HepG2 (cell line): Measurements from ENCODE around the gene MRPL34. TPM values are rescaled to one million over a fixed set of nuclear protein-coding genes. Genes with fewer than 3 reads are reported as not detected.
A peak's percentile ranks its signal among the peaks of the same experiment; 100 is the strongest.

Experiments used
- ATAC-seq: fragments of 200-7000 bp; cut with Tn5 transposase; 3 replicates; pipeline ENCODE4 v1.9.1; 2020; ENCODE audit warnings: mild to moderate bottlenecking, moderate library complexity
- BruUV-seq: library from RNA; stranded (reverse); fragments of 400-500 nt; replicated peaks from 2 replicates; lab custom pipeline; 2021; lab: Mats Ljungman, UMichigan
- CTCF ChIA-PET: fragments of 300-600 bp; formaldehyde crosslinking; extraction: SDS; loops from one replicate; lab custom pipeline; 2021; ENCODE audit warnings: low total read pairs, inconsistent platforms, low intra/inter-chr PET ratio; lab: Yijun Ruan, JAX
- POLR2A ChIA-PET: fragments of 350-600 bp; sonication (Branson Sonifier 250); formaldehyde crosslinking; loops from one replicate; lab custom pipeline; 2020; ENCODE audit warnings: antibody characterized with exemption, inconsistent platforms; lab: Yijun Ruan, JAX
- DNase-seq: peaks from one replicate; pipeline ENCODE4 v3.0.0-alpha.2; 2015; ENCODE audit warnings: low spot score
- FAIRE-seq: peaks from 3 replicates; lab custom pipeline; 2011; peaks lifted over from hg19 to GRCh38; lab: Jason Lieb, UNC
- H2AFZ ChIP-seq: one replicate; pipeline ENCODE4 v1.6.1; 2011; ENCODE audit warnings: low read length, inconsistent platforms
- H3K27ac ChIP-seq: fragments of 300-600 bp; 3 replicates; pipeline ENCODE4 v1.8.0; 2011; ENCODE audit warnings: mixed run types, mild to moderate bottlenecking, mixed read lengths, low read length, inconsistent platforms; ENCODE audit not compliant: insufficient read depth; ENCODE audit errors: extremely low read length
- H3K27me3 ChIP-seq, 2 experiments: fragments of 200-600 bp in 1 of 2; 2 replicates in 1 of 2; 3 replicates in 1 of 2; pipeline versions ENCODE4 v1.6.0 to v1.8.0; 2011; ENCODE audit warnings: low read length in 2 of 2, mild to moderate bottlenecking in 2 of 2, moderate library complexity in 2 of 2, inconsistent platforms in 1 of 2; ENCODE audit not compliant: insufficient read depth in 2 of 2, control insufficient read depth in 1 of 2
- H3K36me3 ChIP-seq, 2 experiments: fragments of 200-600 bp in 1 of 2; replicated peaks in 1 of 2; 2 replicates in 1 of 2; 3 replicates in 1 of 2; pipeline versions ENCODE4 v1.5.1 to v1.8.0; 2011; ENCODE audit warnings: low read length in 2 of 2, inconsistent platforms in 1 of 2; ENCODE audit not compliant: insufficient read depth in 2 of 2, control insufficient read depth in 1 of 2
- H3K4me1 ChIP-seq: 2 replicates; pipeline ENCODE4 v1.5.1; 2012; ENCODE audit warnings: low read length, inconsistent platforms; ENCODE audit not compliant: insufficient read depth
- H3K4me2 ChIP-seq: 2 replicates; pipeline ENCODE4 v1.6.0; 2011; ENCODE audit warnings: low read depth, low read length, inconsistent platforms
- H3K4me3 ChIP-seq, 3 experiments: fragments of 200-600 bp in 1 of 3; sonication (generic), shearing (Covaris generic) in 1 of 3; replicated peaks in 1 of 3; 2 replicates each; pipeline ENCODE4 v1.5.1; 2011 to 2016; ENCODE audit warnings: low read length in 3 of 3, inconsistent platforms in 2 of 3, low read depth in 2 of 3, mild to moderate bottlenecking in 2 of 3, control low read depth in 1 of 3, mixed read lengths in 1 of 3; ENCODE audit not compliant: insufficient read depth in 1 of 3
- H3K79me2 ChIP-seq: one replicate; pipeline ENCODE4 v1.6.1; 2011; ENCODE audit warnings: low read length, inconsistent platforms; ENCODE audit not compliant: insufficient read depth
- H3K9ac ChIP-seq: 2 replicates; pipeline ENCODE4 v1.6.0; 2011; ENCODE audit warnings: mild to moderate bottlenecking, low read depth, low read length, inconsistent platforms; ENCODE audit not compliant: insufficient read depth
- H3K9me3 ChIP-seq: 2 replicates; pipeline ENCODE4 v1.5.1; 2012; ENCODE audit warnings: mild to moderate bottlenecking, low read length
- H4K20me1 ChIP-seq: 2 replicates; pipeline ENCODE4 v1.6.0; 2011; ENCODE audit warnings: inconsistent platforms, mild to moderate bottlenecking, low read length, moderate library complexity; ENCODE audit not compliant: insufficient read depth
- CCDC6 ChIP-seq: sonication (generic); formaldehyde crosslinking; IDR thresholded peaks from 2 replicates; pipeline ENCODE4 v1.8.1; 2022; ENCODE audit warnings: mild to moderate bottlenecking, missing genetic modification reagents, moderate library complexity
- GMEB1 ChIP-seq: sonication (generic); formaldehyde crosslinking; IDR thresholded peaks from 2 replicates; pipeline ENCODE4 v1.5.1; 2020; ENCODE audit warnings: missing genetic modification reagents, mild to moderate bottlenecking, borderline replicate concordance
- NFYB ChIP-seq: sonication (generic); formaldehyde crosslinking; IDR thresholded peaks from 2 replicates; pipeline ENCODE4 v1.4.0; 2020; ENCODE audit warnings: missing genetic modification reagents
- NONO ChIP-seq, 2 experiments: fragments of 450-650 bp in 1 of 2; sonication (generic) in 1 of 2; formaldehyde crosslinking in 1 of 2; IDR thresholded peaks in 1 of 2; conservative IDR thresholded peaks in 1 of 2; 2 replicates each; pipeline versions ENCODE4 v1.6.1 to v1.8.0; 2017 to 2022; ENCODE audit warnings: mild to moderate bottlenecking in 1 of 2, missing genetic modification reagents in 1 of 2, moderate library complexity in 1 of 2
- RXRA ChIP-seq: sonication (generic); formaldehyde crosslinking; IDR thresholded peaks from 2 replicates; pipeline ENCODE4 v1.5.1; 2020; ENCODE audit warnings: missing genetic modification reagents
- SIN3B ChIP-seq: fragments of 150-350 bp; IDR thresholded peaks from 2 replicates; pipeline ENCODE4 v1.6.1; 2014; ENCODE audit warnings: low read length
- SP2 ChIP-seq: sonication (generic); formaldehyde crosslinking; IDR thresholded peaks from 2 replicates; pipeline ENCODE4 v1.5.1; 2020; ENCODE audit warnings: mild to moderate bottlenecking, missing genetic modification reagents
- SP5 ChIP-seq: IDR thresholded peaks from 2 replicates; pipeline ENCODE4 v1.6.1; 2016; ENCODE audit warnings: low read depth, borderline replicate concordance
- ZNF326 ChIP-seq: sonication (generic); formaldehyde crosslinking; IDR thresholded peaks from 2 replicates; pipeline ENCODE4 v1.4.0; 2020; ENCODE audit warnings: missing genetic modification reagents, borderline replicate concordance
- ZNF564 ChIP-seq: sonication (generic); formaldehyde crosslinking; IDR thresholded peaks from 2 replicates; pipeline ENCODE4 v1.8.1; 2023; ENCODE audit warnings: mild to moderate bottlenecking, missing genetic modification reagents
- ZNF609 ChIP-seq: sonication (generic); formaldehyde crosslinking; IDR thresholded peaks from 2 replicates; pipeline ENCODE4 v1.4.0; 2020; ENCODE audit warnings: mild to moderate bottlenecking, missing genetic modification reagents, borderline replicate concordance
- ZNF687 ChIP-seq: sonication (generic); formaldehyde crosslinking; IDR thresholded peaks from 2 replicates; pipeline ENCODE4 v1.5.1; 2020; ENCODE audit warnings: mild to moderate bottlenecking, missing genetic modification reagents, moderate library complexity
- ZNF780A ChIP-seq: sonication (generic); formaldehyde crosslinking; IDR thresholded peaks from 2 replicates; pipeline ENCODE4 v1.8.0; 2022; ENCODE audit warnings: mild to moderate bottlenecking, missing genetic modification reagents, moderate library complexity
- ZNF788 ChIP-seq: sonication (generic); formaldehyde crosslinking; IDR thresholded peaks from 2 replicates; pipeline ENCODE4 v1.5.0; 2020; ENCODE audit warnings: mild to moderate bottlenecking, missing genetic modification reagents, borderline replicate concordance
- WGBS: methylation state at CpG from one replicate; pipeline ENCODE4 v1.1.6; 2017; ENCODE audit warnings: low lambda C conversion rate; 5-methylcytosine and 5-hydroxymethylcytosine counted together
- in situ Hi-C: cut with HindIII; loops from 2 replicates; pipeline ENCODE4 v1.10.0; 2017; ENCODE audit warnings: low pct_unique_long_range_greater_than_20kb; ENCODE audit not compliant: extremely low pct_ligation_motif_present
- intact Hi-C: fragments of 100-400 bp; cut with micrococcal nuclease; formaldehyde crosslinking; loops from one replicate; pipeline ENCODE4 v1.10.0; 2022; ENCODE audit not compliant: unreplicated experiment
- polyA plus RNA-seq, 8 experiments: library from polyadenylated mRNA; depleted of rRNA in 3 of 8; stranded (reverse) in 7 of 8; unstranded in 1 of 8; fragments of >200 nt; fragmentation: Illumina TruSeq in 4 of 8; extraction: Trizol in 4 of 8; gene quantifications; 2 replicates each; pipeline versions ENCODE4 v1.2.1 to v1.2.3, GENCODE V29; 2011 to 2016; ENCODE audit warnings: low read depth in 4 of 8, missing spikeins in 1 of 8, mixed read lengths in 1 of 8; ENCODE audit not compliant: insufficient read depth in 1 of 8
- total RNA-seq, 5 experiments: library from RNA; depleted of rRNA; stranded (reverse); fragments of >200 nt; fragmentation: Illumina TruSeq; extraction: Trizol; gene quantifications; 2 replicates each; pipeline ENCODE4 v1.2.3, GENCODE V29; 2016; ENCODE audit warnings: low read depth in 1 of 5

The MRPL34 gene
- total and polyA plus RNA-seq, 2 of the 13 experiments (the other 11 are each of a cell fraction or from before 2014, with no cell fraction given): 74.0 to 77.3 TPM

GRCh38 chr19:17289489-17289888 is 16.2 kb upstream of the MRPL34 start:
- Histone ChIP-seq H4K20me1 (no peaks in the 10 kb centered on the region), H3K4me3 (no peak overlapping the region; a peak in 1 of 6 replicates), H3K79me2 (no peaks in the 10 kb centered on the region), H2AFZ (no peak overlapping the region), H3K9ac (no peak overlapping the region), H3K4me2 (0 out of 2 replicates have a peak overlapping the region, but pooled peaks have one; percentile 36), H3K4me1 (no peaks in the 10 kb centered on the region), H3K36me3 (no peaks in the 10 kb centered on the region), H3K27me3 (no peaks in the 10 kb centered on the region), H3K9me3 (no peaks in the 10 kb centered on the region), H3K27ac (no peak overlapping the region)
- ChIA-PET POLR2A (no interaction called here), CTCF (no interaction called here)
- FAIRE-seq: no peak
- in situ Hi-C loops: no loop called here
- intact Hi-C loops: no loop called here
- no peak for DNase-seq
- no TSS peak for BruUV-seq
- peak; percentile 76 for ATAC-seq
- WGBS: 28% methylated on average over 14 of the region's 22 CpGs
- TF ChIP-seq SP2 (peak; percentile 88), ZNF788 (no peak), ZNF780A (CRISPR knock-in tag) (no peak), ZNF687 (peak; percentile 21; the same call in 1 of the 2 replicates), SIN3B (no peak), NONO (IDR thresholded peaks at IDR 0.05) (no peak), NONO (CRISPR knock-in tag; conservative IDR thresholded peaks at IDR 0.05) (no peak), CCDC6 (no peak), GMEB1 (no peak), ZNF564 (CRISPR knock-in tag) (no peak), SP5 (CRISPR knock-in tag) (no peak), RXRA (CRISPR knock-in tag) (no peak), NFYB (CRISPR knock-in tag) (peak; percentile 86), ZNF326 (no peak), ZNF609 (CRISPR knock-in tag) (no peak)
